ENCODE measurements around the gene GABPB1.
"Not testable (repeated sequence)": the region's sequence is repeated elsewhere in the genome, so short reads cannot be mapped to it uniquely, and the experiment has no call there.

GABPB1 gene

DNA sequence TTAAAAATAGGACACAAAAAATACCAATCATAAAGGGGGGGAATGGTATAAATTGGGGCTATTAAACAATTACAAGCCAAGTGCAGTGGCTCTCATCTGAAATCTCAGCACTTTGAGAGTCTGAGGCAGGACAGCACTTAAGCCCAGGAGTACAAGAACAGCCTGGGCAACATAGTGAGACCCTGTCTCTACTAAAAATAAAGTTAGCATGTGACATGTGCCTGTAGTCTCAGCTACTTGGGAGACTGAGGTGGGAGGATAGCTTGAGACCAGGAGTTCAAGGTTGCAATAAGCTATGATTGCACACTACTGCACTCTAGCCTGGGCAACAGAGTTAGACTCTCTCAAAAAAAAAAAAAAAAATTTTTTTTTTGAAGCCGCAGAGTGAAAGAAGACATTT, 23.8 kb upstream of the GABPB1 start:
- TF ChIP-seq SNAI2 (CRISPR knock-in tag; IDR thresholded peaks at IDR 0.05), result no peak
- TF ChIP-seq ZFP30 (CRISPR knock-in tag; IDR thresholded peaks at IDR 0.05), result no peak
- TF ChIP-seq, protein P1, sequence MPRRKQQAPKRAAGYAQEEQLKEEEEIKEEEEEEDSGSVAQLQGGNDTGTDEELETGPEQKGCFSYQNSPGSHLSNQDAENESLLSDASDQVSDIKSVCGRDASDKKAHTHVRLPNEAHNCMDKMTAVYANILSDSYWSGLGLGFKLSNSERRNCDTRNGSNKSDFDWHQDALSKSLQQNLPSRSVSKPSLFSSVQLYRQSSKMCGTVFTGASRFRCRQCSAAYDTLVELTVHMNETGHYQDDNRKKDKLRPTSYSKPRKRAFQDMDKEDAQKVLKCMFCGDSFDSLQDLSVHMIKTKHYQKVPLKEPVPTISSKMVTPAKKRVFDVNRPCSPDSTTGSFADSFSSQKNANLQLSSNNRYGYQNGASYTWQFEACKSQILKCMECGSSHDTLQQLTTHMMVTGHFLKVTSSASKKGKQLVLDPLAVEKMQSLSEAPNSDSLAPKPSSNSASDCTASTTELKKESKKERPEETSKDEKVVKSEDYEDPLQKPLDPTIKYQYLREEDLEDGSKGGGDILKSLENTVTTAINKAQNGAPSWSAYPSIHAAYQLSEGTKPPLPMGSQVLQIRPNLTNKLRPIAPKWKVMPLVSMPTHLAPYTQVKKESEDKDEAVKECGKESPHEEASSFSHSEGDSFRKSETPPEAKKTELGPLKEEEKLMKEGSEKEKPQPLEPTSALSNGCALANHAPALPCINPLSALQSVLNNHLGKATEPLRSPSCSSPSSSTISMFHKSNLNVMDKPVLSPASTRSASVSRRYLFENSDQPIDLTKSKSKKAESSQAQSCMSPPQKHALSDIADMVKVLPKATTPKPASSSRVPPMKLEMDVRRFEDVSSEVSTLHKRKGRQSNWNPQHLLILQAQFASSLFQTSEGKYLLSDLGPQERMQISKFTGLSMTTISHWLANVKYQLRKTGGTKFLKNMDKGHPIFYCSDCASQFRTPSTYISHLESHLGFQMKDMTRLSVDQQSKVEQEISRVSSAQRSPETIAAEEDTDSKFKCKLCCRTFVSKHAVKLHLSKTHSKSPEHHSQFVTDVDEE (CRISPR knock-in tag; IDR thresholded peaks at IDR 0.05), result no peak
- TF ChIP-seq ZNF70 (CRISPR knock-in tag; IDR thresholded peaks at IDR 0.05), result no peak
- no peak for ATAC-seq

DNA sequence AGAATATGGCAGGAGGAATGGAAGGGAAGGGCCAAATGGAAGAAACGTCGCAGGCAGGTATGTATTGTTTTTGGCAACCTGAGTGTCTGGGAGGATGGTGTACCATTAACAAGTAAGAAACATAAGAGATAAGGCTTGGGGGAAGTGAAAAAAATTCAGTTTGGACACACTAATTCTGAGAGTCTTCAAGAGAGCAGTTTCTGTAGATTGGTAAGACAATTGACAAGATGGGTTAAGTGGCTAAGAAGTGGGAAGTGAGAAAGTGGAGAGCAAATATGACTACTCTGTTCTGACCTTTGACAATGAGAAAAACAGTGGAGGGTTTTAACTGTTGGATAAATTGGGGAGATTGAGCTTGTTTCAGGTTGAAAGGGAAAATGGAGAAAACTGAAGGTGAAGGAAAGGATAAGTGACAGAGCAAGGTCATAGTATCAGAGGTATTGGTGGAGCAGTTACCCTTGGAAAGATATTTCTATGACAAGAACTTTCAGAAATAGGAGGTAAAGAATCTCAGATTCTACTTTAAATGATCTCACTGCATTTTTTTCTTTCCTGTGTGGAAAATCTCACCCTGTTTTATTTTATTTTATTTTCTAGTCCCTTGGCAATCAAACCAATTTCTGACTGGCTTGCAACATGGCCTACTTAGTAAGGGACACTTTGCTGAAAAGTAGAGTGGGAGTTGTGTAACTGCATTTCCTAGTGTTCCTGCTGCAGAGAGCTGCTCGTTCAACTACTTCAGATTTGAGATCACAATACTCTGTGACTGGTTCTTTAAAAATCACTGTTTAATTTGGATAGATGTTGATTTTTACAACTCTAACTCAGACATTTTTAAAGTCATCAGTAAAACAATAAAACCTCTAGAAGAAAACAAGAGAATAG, 23.1 kb upstream of the GABPB1 start:
- ATAC-seq, result no peak
- TF ChIP-seq, protein P2, sequence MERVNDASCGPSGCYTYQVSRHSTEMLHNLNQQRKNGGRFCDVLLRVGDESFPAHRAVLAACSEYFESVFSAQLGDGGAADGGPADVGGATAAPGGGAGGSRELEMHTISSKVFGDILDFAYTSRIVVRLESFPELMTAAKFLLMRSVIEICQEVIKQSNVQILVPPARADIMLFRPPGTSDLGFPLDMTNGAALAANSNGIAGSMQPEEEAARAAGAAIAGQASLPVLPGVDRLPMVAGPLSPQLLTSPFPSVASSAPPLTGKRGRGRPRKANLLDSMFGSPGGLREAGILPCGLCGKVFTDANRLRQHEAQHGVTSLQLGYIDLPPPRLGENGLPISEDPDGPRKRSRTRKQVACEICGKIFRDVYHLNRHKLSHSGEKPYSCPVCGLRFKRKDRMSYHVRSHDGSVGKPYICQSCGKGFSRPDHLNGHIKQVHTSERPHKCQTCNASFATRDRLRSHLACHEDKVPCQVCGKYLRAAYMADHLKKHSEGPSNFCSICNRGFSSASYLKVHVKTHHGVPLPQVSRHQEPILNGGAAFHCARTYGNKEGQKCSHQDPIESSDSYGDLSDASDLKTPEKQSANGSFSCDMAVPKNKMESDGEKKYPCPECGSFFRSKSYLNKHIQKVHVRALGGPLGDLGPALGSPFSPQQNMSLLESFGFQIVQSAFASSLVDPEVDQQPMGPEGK (CRISPR knock-in tag; IDR thresholded peaks at IDR 0.05; ENCODE audit: borderline replicate concordance), result no peak
- TF ChIP-seq ARNTL (CRISPR knock-in tag; IDR thresholded peaks at IDR 0.05; ENCODE audit: borderline replicate concordance, low read depth) (no peak), ZC3H10 (CRISPR knock-in tag; IDR thresholded peaks at IDR 0.05) (no peak), ZNF70 (CRISPR knock-in tag; IDR thresholded peaks at IDR 0.05) (no peak), ZFP30 (CRISPR knock-in tag; IDR thresholded peaks at IDR 0.05) (no peak)

DNA sequence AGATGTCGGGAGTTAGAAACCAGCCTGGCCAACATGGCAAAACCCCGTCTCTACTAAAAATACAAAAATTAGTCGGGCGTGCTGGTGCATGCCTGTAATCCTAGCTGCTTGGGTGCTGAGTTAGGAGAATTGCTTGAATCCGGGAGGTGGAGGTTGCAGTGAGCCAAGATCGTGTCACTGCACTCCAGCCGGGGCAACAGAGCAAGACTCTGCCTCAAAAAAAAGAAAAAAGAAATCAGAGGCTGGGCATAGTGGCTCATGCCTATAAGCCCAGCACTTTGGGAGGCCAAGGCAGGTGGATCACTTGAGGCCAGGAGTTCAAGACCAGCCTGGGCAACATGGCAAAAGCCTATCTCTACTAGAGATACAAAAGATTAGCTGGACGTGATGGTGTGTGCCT, 14.6 kb upstream of the GABPB1 start:
- not testable (repeated sequence) for ATAC-seq

DNA sequence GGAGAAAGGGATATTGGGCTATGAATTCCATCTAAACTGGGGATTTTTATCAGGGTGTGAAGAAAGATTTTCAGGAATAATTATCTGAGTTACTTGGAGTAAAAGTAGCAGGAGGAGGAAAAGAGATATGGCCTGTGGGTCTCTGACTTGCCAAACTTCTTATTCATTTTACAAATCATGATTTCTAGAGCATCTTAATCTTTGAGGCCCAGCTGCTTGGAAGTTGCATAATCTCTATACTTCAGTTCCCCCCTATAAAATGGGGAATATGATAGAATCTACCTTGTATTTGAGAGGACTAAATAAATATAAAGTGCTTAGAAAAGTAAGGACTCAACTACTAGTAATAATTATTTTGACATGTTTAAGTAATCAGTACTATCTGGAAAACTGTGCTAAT, 11.0 kb upstream of the GABPB1 start:
- ATAC-seq, result no peak
- TF ChIP-seq GLIS3 (CRISPR knock-in tag; IDR thresholded peaks at IDR 0.05) (no peak), ESRRG (CRISPR knock-in tag; IDR thresholded peaks at IDR 0.05) (no peak), TOX (CRISPR knock-in tag; IDR thresholded peaks at IDR 0.05; ENCODE audit: borderline replicate concordance) (no peak), BACH2 (CRISPR knock-in tag; IDR thresholded peaks at IDR 0.05; ENCODE audit: borderline replicate concordance) (no peak), OSR1 (CRISPR knock-in tag; IDR thresholded peaks at IDR 0.05) (no peak), ZNF70 (CRISPR knock-in tag; IDR thresholded peaks at IDR 0.05) (no peak), ZNF8 (CRISPR knock-in tag; IDR thresholded peaks at IDR 0.05) (no peak)
- TF ChIP-seq, protein P3, sequence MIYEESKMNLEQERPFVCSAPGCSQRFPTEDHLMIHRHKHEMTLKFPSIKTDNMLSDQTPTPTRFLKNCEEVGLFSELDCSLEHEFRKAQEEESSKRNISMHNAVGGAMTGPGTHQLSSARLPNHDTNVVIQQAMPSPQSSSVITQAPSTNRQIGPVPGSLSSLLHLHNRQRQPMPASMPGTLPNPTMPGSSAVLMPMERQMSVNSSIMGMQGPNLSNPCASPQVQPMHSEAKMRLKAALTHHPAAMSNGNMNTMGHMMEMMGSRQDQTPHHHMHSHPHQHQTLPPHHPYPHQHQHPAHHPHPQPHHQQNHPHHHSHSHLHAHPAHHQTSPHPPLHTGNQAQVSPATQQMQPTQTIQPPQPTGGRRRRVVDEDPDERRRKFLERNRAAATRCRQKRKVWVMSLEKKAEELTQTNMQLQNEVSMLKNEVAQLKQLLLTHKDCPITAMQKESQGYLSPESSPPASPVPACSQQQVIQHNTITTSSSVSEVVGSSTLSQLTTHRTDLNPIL (CRISPR knock-in tag; IDR thresholded peaks at IDR 0.05; ENCODE audit: low read depth), result no peak
- TF ChIP-seq, protein P4, sequence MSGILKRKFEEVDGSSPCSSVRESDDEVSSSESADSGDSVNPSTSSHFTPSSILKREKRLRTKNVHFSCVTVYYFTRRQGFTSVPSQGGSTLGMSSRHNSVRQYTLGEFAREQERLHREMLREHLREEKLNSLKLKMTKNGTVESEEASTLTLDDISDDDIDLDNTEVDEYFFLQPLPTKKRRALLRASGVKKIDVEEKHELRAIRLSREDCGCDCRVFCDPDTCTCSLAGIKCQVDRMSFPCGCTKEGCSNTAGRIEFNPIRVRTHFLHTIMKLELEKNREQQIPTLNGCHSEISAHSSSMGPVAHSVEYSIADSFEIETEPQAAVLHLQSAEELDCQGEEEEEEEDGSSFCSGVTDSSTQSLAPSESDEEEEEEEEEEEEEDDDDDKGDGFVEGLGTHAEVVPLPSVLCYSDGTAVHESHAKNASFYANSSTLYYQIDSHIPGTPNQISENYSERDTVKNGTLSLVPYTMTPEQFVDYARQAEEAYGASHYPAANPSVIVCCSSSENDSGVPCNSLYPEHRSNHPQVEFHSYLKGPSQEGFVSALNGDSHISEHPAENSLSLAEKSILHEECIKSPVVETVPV (CRISPR knock-in tag; IDR thresholded peaks at IDR 0.05), result no peak

DNA sequence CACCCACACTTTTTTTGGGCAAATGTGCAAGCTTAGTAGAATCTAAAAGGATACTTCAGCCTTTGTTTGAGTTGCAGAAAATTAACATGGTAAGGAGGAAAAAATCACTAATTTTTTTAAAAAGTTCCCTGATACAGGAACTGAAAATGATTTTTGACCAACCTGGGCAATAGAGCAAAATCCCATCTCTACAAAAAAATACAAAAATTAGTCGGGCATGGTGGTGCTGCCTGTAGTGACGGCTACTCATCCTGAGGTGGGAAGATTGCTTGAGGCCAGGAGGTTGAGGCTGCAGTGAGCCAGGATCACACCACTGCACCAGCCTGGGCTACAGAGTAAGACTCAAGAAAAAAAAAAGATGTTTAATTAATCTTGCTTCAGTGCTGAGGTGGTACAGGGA, 10.6 kb upstream of the GABPB1 start:
- TF ChIP-seq OSR1 (CRISPR knock-in tag; IDR thresholded peaks at IDR 0.05) (no peak), BACH2 (CRISPR knock-in tag; IDR thresholded peaks at IDR 0.05; ENCODE audit: borderline replicate concordance) (no peak), ZNF8 (CRISPR knock-in tag; IDR thresholded peaks at IDR 0.05) (no peak), RARB (CRISPR knock-in tag; IDR thresholded peaks at IDR 0.05) (no peak), ZC3H10 (CRISPR knock-in tag; IDR thresholded peaks at IDR 0.05) (no peak), ZNF565 (CRISPR knock-in tag; conservative IDR thresholded peaks at IDR 0.05; ENCODE audit: low read depth) (no peak), ESRRG (CRISPR knock-in tag; IDR thresholded peaks at IDR 0.05) (no peak), ARNTL (CRISPR knock-in tag; IDR thresholded peaks at IDR 0.05; ENCODE audit: borderline replicate concordance, low read depth) (no peak)
- TF ChIP-seq, protein P5, sequence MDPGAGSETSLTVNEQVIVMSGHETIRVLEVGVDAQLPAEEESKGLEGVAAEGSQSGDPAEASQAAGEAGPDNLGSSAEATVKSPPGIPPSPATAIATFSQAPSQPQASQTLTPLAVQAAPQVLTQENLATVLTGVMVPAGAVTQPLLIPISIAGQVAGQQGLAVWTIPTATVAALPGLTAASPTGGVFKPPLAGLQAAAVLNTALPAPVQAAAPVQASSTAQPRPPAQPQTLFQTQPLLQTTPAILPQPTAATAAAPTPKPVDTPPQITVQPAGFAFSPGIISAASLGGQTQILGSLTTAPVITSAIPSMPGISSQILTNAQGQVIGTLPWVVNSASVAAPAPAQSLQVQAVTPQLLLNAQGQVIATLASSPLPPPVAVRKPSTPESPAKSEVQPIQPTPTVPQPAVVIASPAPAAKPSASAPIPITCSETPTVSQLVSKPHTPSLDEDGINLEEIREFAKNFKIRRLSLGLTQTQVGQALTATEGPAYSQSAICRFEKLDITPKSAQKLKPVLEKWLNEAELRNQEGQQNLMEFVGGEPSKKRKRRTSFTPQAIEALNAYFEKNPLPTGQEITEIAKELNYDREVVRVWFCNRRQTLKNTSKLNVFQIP (CRISPR knock-in tag; IDR thresholded peaks at IDR 0.05; ENCODE audit: borderline replicate concordance, low read depth), result no peak
- TF ChIP-seq, protein P1 (CRISPR knock-in tag; IDR thresholded peaks at IDR 0.05), result no peak
- TF ChIP-seq, protein P3 (CRISPR knock-in tag; IDR thresholded peaks at IDR 0.05; ENCODE audit: low read depth), result no peak
- no peak for ATAC-seq
